CD1c-positive myeloid dendritic cell (primary cell): ENCODE results near the gene FAM227B.
"Not testable (repeated sequence)": the region's sequence is repeated elsewhere in the genome, so short reads cannot be mapped to it uniquely, and the experiment has no call there.

Experiments
- DNase-seq: peaks from one replicate; pipeline ENCODE4 v3.0.0-alpha.2; 2016; ENCODE audit errors: extremely low spot score

Gene FAM227B

GRCh38 chr15:49380912-49381311 is 239.7 kb downstream of the FAM227B start:
- DNase-seq: no peak

GRCh38 chr15:49379996-49380395 is 240.6 kb downstream of the FAM227B start:
- DNase-seq: no peak

GRCh38 chr15:49372366-49372765 is 248.3 kb downstream of the FAM227B start:
- DNase-seq: no peak

- DNase-seq: no peak
Observed at GRCh38 chr15:49370782-49371181, 249.8 kb downstream of the FAM227B start.

DNA sequence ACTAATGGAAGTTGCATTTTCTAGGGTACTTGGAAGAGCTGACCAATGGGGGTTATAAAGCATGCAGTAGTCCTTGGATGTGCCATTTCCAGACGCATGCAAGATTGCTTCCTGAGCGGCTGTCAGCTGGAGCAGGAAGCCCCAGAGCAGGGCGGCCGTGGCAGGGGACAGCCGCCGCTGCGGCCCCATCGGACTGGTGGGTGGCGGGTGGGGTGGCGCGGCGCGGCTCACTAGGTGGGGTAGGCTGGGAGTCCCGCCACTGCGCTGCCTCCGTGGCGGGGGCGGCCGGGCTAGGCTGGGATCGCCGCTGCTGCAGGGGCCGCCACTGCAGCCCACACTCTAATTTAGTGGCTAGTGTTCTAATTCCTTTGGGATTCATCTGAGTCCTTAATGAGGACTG is 254.1 kb downstream of the FAM227B start:
- no peak for DNase-seq

- DNase-seq: no peak
Observed at GRCh38 chr15:49361370-49361769, 259.2 kb downstream of the FAM227B start.

DNA sequence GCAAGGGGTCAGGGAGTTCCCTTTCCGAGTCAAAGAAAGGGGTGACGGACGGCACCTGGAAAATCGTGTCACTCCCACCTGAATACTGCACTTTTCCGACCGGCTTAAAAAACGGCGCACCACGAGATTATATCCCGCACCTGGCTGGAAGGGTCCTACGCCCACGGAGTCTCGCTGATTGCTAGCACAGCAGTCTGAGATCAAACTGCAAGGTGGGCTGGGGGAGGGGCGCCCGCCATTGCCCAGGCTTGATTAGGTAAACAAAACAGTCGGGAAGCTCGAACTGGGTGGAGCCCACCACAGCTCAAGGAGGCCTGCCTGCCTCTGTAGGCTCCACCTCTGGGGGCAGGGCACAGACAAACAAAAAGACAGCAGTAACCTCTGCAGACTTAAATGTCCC is 266.2 kb downstream of the FAM227B start:
- not testable (repeated sequence) for DNase-seq

- DNase-seq: no peak
Observed at GRCh38 chr15:49343546-49343945, 277.1 kb downstream of the FAM227B start.

GRCh38 chr15:49339656-49340055 is 281.0 kb downstream of the FAM227B start:
- no peak for DNase-seq

DNA sequence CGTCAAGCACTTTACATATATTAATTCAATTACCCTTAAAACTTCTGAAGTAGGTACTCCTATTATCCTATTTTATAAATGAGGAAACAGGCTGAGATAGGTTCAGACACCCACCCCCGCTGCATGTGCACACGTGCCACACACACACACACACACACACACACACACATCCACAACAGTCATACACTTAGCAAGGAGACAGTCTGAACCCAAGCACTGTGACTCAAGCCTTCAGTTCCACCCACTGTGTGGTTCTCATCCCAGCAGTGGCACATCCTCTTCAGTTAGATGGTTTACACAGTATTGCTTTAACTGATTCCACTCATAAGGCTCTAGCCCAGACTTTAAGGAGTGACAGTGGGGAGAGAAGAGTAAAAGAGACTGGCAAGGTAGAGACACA is 288.7 kb downstream of the FAM227B start:
- no peak for DNase-seq

GRCh38 chr15:49331442-49331841 is 289.2 kb downstream of the FAM227B start:
- DNase-seq: no peak

- DNase-seq: no peak
Observed at GRCh38 chr15:49330166-49330565, 290.5 kb downstream of the FAM227B start.

- DNase-seq: no peak
Observed at GRCh38 chr15:49328941-49329340, 291.7 kb downstream of the FAM227B start.

GRCh38 chr15:49327927-49328326 is 292.7 kb downstream of the FAM227B start:
- no peak for DNase-seq

DNA sequence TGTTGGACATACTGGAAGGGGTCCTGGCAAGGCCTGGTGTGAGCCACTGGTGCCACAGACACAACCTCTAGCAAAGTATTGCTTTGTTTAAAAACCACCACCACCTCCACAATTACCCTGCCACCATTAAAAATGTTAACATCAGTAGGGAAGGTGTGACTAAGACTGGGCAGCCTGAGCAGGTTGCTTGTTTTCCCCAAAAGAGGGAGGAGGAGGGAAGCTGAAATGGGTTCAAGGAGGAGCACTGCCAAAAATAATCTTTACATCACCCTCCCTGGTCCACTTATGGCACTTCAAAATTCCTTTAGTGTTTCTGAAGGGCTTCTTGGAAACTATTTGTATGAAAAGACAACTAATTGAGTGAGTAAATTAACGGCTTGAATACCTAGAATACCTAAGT is 297.4 kb downstream of the FAM227B start:
- no peak for DNase-seq

DNA sequence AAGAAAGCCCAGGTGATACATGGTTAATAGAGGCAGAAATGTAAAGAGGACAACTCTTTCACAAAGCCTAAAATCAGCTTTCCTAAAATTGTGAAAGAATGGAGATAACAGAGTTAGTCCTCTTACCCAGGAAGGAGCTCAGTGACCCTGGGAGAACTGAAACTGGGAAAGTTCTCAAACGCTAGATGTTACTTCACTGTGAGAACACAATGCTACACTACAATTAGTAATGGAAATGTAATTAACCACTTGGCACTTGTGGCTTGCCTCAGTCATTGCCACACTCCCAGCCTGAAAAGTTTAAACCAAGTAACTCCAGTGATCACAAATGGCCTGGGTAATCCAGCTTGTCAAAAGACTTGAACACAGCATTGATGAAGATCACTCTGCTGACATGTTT is 300.3 kb downstream of the FAM227B start:
- peak; percentile 21 for DNase-seq

GRCh38 chr15:49315391-49315823 is 305.2 kb downstream of the FAM227B start:
- no peak for DNase-seq

DNA sequence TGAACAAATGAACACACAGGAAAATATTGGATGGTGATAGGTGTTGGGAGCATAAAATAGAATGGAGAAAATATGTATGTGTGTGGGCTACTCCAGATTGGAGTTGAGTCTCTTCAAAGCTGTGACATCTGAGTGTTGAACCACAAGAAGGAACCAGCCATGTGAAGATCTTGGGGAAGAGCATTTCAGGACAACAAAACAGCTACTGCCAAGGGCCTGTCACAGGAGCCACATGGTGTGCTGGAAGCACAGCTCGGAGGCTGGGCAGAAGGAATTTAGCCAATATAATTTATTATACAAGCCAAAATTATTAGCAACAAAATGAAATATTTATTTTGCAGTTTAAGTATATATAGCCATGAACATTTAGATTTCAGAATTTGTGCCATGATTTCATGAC is 305.9 kb downstream of the FAM227B start:
- no peak for DNase-seq

GRCh38 chr15:49313650-49314049 is 307.0 kb downstream of the FAM227B start:
- DNase-seq: no peak

GRCh38 chr15:49309889-49310288 is 310.7 kb downstream of the FAM227B start:
- DNase-seq: no peak

GRCh38 chr15:49308686-49309085 is 311.9 kb downstream of the FAM227B start:
- no peak for DNase-seq

DNA sequence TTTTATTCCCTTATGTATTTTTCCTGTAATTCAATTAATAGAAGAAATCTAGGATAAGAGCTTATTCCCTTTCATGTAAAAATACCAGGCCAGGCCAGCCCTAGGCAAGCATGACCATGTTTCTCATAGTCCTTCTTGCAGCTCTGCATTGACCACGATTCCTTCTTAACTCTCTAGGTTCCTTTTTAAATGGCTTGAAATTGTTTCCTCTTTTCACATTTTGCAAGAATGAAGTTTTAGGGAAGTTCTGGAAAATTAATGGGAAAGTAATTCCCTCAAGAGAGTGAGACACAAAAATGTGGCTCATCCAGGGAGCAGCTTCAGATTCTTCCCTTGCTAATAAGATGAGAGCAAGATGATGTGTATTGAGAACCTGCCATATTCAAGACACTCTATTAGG is 314.1 kb downstream of the FAM227B start:
- peak; percentile 10 for DNase-seq

DNA sequence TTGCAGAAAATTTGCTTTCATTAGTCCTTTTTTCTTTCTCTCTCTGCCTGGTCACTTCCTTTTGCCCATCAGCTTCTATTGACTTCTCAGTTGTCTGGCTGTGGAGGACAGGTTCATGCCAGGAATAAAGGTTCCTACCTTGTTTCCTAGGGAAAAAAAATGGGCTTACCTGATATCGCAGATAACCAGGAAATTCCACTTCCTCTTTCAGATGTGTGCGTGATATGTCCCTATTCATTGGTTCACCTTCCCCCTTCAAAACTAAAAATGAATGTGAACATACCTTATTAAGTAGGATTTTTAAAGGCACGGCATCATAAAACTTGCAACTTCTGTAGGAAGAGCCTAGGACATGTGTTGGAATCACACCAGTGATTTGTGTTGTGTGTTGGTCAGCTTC is 317.6 kb downstream of the FAM227B start:
- no peak for DNase-seq

DNA sequence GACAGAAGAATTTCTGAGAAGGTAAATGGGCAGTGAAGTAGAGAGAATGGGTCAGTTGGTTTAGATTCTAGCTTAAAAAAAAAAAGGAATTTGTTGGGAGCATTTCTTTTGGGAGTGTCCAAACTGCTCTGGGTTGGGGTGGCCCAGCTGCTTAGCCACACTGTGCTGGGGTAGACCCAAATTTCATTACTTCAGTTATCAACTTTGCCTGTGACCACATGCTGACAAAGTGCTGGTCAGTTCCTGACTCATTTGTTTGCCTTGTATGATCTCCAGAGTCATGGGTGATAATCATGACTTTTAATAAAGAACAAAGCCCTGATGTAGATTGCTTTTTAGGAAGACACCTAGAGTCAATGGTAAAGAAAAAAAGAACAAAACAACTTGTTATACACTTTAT is 319.1 kb downstream of the FAM227B start:
- DNase-seq: no peak

- DNase-seq: no peak
Observed at GRCh38 chr15:49300856-49301255, 319.8 kb downstream of the FAM227B start.
